ENCODE measurements around the gene TCERG1L.

- no peak for TF ChIP-seq CTCF (IDR thresholded peaks at IDR 0.05)
- no peak for TF ChIP-seq POLR2A (IDR thresholded peaks at IDR 0.05)
These were observed 255.4 kb downstream of the TCERG1L start for GRCh38 chr10:131056091-131056579.

Measured in body of pancreas (tissue), 4 donors.